ENCODE data around the gene ACACB. TPM values are rescaled to one million over a fixed set of nuclear protein-coding genes. Genes with fewer than 3 reads are reported as not detected.

Gene ACACB
- total RNA-seq, 3 donors from 2014 or later (not counting 1 experiment from before 2014, with no cell fraction given): 4.1 to 14.3 (median 8.4) TPM

DNA sequence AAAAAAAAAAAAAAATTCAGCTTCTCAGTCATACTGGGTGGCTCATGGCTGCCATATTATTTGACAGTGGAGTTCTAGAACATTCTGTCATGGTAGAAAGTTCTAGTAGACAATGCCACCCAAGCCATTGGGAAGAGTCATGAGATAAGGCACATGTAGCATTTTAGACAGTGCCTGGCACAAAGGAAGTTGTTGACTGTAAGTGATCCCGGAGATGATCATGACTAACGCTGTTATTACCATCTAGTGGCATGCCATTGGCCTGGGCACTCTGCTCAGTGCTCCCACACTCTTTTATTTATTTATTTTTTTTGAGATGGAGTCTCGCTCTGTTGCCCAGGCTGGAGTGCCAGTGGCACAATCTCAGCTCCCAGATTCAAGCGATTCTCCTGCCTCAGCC, 112.3 kb downstream of the ACACB start:
- Mint-ChIP-seq H3K27ac (no peak overlapping the region), H3K9me3 (no peaks in the 10 kb centered on the region)
- intact Hi-C loops (cut with micrococcal nuclease): no loop called here

DNA sequence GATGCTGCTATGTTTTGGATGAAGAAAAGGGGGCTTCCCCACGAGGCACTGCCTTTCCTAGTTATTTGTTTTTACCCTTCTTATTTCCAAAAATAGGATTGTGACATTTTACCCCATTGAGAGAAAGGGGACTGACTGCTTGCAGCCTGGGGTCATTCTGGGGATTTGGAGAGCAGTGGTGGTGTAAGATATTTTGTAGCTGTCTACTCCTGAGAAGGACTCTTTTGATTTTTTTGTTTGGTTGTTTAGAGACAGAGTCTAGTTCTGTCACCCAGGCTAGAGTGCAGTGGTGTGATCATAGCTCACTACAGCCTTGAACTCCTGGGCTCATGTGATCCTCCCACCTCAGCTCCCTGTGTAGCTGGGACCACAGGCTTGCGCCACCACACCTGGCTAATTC, 113.8 kb downstream of the ACACB start:
- ATAC-seq (no peak), DNase-seq (no peak)
- Histone ChIP-seq H3K27me3 (ENCODE audit: control insufficient read depth, insufficient read depth, low read length) (no peaks in the 10 kb centered on the region), H3K27ac (ENCODE audit: low read length) (no peak overlapping the region), H3K9me3 (ENCODE audit: control insufficient read depth, insufficient read depth, low read length) (no peaks in the 10 kb centered on the region), H3K36me3 (ENCODE audit: control insufficient read depth, insufficient read depth, low read length) (no peaks in the 10 kb centered on the region), H3K4me3 (ENCODE audit: low read length) (no peak overlapping the region), H3K4me1 (ENCODE audit: control insufficient read depth, insufficient read depth, low read length) (no peaks in the 10 kb centered on the region)
- no peaks in the 10 kb centered on the region for H3K4me1 Mint-ChIP-seq
- no peak overlapping the region for H3K4me3 Mint-ChIP-seq
- intact Hi-C loops (cut with micrococcal nuclease): no loop called here
- H3K9me3 Mint-ChIP-seq: no peaks in the 10 kb centered on the region
- TF ChIP-seq, protein P1, sequence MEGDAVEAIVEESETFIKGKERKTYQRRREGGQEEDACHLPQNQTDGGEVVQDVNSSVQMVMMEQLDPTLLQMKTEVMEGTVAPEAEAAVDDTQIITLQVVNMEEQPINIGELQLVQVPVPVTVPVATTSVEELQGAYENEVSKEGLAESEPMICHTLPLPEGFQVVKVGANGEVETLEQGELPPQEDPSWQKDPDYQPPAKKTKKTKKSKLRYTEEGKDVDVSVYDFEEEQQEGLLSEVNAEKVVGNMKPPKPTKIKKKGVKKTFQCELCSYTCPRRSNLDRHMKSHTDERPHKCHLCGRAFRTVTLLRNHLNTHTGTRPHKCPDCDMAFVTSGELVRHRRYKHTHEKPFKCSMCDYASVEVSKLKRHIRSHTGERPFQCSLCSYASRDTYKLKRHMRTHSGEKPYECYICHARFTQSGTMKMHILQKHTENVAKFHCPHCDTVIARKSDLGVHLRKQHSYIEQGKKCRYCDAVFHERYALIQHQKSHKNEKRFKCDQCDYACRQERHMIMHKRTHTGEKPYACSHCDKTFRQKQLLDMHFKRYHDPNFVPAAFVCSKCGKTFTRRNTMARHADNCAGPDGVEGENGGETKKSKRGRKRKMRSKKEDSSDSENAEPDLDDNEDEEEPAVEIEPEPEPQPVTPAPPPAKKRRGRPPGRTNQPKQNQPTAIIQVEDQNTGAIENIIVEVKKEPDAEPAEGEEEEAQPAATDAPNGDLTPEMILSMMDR (IDR thresholded peaks at IDR 0.05): no peak
- H3K27ac Mint-ChIP-seq: no peak overlapping the region
- no peaks in the 10 kb centered on the region for H3K36me3 Mint-ChIP-seq
- 90% methylated on average over 1 of the region's 2 CpGs for WGBS (ENCODE audit: insufficient coverage)
- no peaks in the 10 kb centered on the region for H3K27me3 Mint-ChIP-seq (ENCODE audit: low read depth in 2 of 2)

More for the DNA sequence above, 112.3 kb downstream of the ACACB start:
- no peaks in the 10 kb centered on the region for H3K4me1 ChIP-seq (ENCODE audit: control insufficient read depth, insufficient read depth, low read length)
- H3K4me3 ChIP-seq (ENCODE audit: low read length): no peak overlapping the region
- Mint-ChIP-seq H3K36me3 (no peaks in the 10 kb centered on the region), H3K4me3 (no peak overlapping the region), H3K4me1 (no peaks in the 10 kb centered on the region), H3K27me3 (ENCODE audit: low read depth in 2 of 2) (no peaks in the 10 kb centered on the region)
- ATAC-seq (no peak), DNase-seq (no peak)
- no peaks in the 10 kb centered on the region for H3K9me3 ChIP-seq (ENCODE audit: control insufficient read depth, insufficient read depth, low read length)
- no peaks in the 10 kb centered on the region for H3K27me3 ChIP-seq (ENCODE audit: control insufficient read depth, insufficient read depth, low read length)
- H3K36me3 ChIP-seq (ENCODE audit: control insufficient read depth, insufficient read depth, low read length): no peaks in the 10 kb centered on the region
- TF ChIP-seq, protein P1 (IDR thresholded peaks at IDR 0.05): no peak
- no peak overlapping the region for H3K27ac ChIP-seq (ENCODE audit: low read length)
- 97% methylated on average over 4 of the region's 4 CpGs for WGBS (ENCODE audit: insufficient coverage)

DNA sequence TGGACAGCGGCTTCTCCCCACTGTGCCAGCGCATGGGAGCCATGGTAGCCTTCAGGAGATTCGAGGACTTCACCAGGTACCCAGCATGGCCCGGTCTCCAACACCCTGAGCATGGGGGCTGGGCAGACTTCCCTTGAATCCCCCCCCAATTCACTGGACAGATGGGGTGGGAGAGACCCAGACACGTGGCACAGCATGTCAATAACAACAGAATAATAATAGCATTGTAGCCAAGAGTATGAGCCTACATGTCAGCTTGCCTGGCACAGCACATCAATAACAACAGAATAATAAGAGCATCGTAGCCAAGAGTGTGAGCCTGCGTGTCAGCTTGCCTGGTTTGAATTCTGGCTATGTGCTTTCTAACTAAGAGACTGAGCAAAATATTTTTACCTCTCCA, 116.3 kb downstream of the ACACB start:
- DNase-seq (no peak), ATAC-seq (no peak)
- Mint-ChIP-seq H3K4me1 (no peaks in the 10 kb centered on the region), H3K36me3 (no peaks in the 10 kb centered on the region), H3K9me3 (no peaks in the 10 kb centered on the region), H3K27ac (no peak overlapping the region), H3K4me3 (no peak overlapping the region), H3K27me3 (ENCODE audit: low read depth in 2 of 2) (no peaks in the 10 kb centered on the region)
- TF ChIP-seq, protein P1 (IDR thresholded peaks at IDR 0.05): no peak
- H3K4me3 ChIP-seq (ENCODE audit: low read length): no peak overlapping the region
- no peaks in the 10 kb centered on the region for H3K36me3 ChIP-seq (ENCODE audit: control insufficient read depth, insufficient read depth, low read length)
- no peaks in the 10 kb centered on the region for H3K9me3 ChIP-seq (ENCODE audit: control insufficient read depth, insufficient read depth, low read length)
- intact Hi-C loops (cut with micrococcal nuclease): no loop called here
- WGBS (ENCODE audit: insufficient coverage): 93% methylated on average over 7 of the region's 7 CpGs
- H3K27me3 ChIP-seq (ENCODE audit: control insufficient read depth, insufficient read depth, low read length): no peaks in the 10 kb centered on the region
- H3K4me1 ChIP-seq (ENCODE audit: control insufficient read depth, insufficient read depth, low read length): no peaks in the 10 kb centered on the region
- no peak overlapping the region for H3K27ac ChIP-seq (ENCODE audit: low read length)

DNA sequence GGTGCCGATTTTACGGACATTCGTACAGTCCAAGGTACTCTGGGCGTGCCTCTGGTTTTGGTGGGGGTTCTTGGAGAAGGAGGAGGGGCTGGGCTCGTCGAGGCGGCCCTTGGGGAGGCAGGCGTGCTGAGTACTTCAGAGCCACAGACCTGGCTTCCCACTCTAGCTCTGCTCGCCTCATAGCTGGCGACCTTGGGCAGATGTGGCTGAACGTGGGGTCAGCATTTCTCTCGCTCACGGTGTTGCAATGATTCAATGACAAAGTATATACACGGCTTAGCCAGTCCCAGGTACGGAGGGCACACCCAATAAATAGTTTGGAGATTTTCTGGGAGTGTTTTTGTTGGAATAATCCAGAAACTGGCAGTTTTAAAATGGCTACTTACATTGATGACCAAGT, 117.6 kb downstream of the ACACB start:
- H3K36me3 ChIP-seq (ENCODE audit: control insufficient read depth, insufficient read depth, low read length): no peaks in the 10 kb centered on the region
- intact Hi-C loops (cut with micrococcal nuclease): no loop called here
- no peak overlapping the region for H3K4me3 ChIP-seq (ENCODE audit: low read length)
- no peak overlapping the region for H3K27ac Mint-ChIP-seq
- no peaks in the 10 kb centered on the region for H3K4me1 ChIP-seq (ENCODE audit: control insufficient read depth, insufficient read depth, low read length)
- no peak overlapping the region for H3K27ac ChIP-seq (ENCODE audit: low read length)
- H3K27me3 Mint-ChIP-seq (ENCODE audit: low read depth in 2 of 2): no peaks in the 10 kb centered on the region
- H3K4me3 Mint-ChIP-seq: no peak overlapping the region
- TF ChIP-seq, protein P1 (IDR thresholded peaks at IDR 0.05): no peak
- no peaks in the 10 kb centered on the region for H3K36me3 Mint-ChIP-seq
- no peaks in the 10 kb centered on the region for H3K4me1 Mint-ChIP-seq
- no peaks in the 10 kb centered on the region for H3K27me3 ChIP-seq (ENCODE audit: control insufficient read depth, insufficient read depth, low read length)
- ATAC-seq (no peak), DNase-seq (no peak)
- no peaks in the 10 kb centered on the region for H3K9me3 ChIP-seq (ENCODE audit: control insufficient read depth, insufficient read depth, low read length)
- H3K9me3 Mint-ChIP-seq: no peaks in the 10 kb centered on the region
- 94% methylated on average over 15 of the region's 15 CpGs for WGBS (ENCODE audit: insufficient coverage)

All from natural killer cell (primary cell).